Transverse colon (tissue), 4 donors: ENCODE measurements around the gene ACCS.

Experiments used
- POLR2AphosphoS5 ChIP-seq, 3 donors: sonication (generic); formaldehyde crosslinking; IDR thresholded peaks; one replicate each; pipeline ENCODE4 v1.6.1; 2016; ENCODE audit warnings: antibody characterized with exemption in 3 of 3
- TF ChIP-seq, protein P1 (sequence below), 5 experiments: fragments of 200-600 bp in 3 of 5; fragments of 450-650 bp in 2 of 5; sonication (generic) in 3 of 5; IDR thresholded peaks; 1 replicate in 2 of 5; 2 replicates in 3 of 5; pipeline ENCODE4 v1.5.1; 2016 to 2017; ENCODE audit warnings: antibody characterized with exemption in 5 of 5, inconsistent platforms in 3 of 5, mild to moderate bottlenecking in 2 of 5, moderate library complexity in 1 of 5

DNA sequence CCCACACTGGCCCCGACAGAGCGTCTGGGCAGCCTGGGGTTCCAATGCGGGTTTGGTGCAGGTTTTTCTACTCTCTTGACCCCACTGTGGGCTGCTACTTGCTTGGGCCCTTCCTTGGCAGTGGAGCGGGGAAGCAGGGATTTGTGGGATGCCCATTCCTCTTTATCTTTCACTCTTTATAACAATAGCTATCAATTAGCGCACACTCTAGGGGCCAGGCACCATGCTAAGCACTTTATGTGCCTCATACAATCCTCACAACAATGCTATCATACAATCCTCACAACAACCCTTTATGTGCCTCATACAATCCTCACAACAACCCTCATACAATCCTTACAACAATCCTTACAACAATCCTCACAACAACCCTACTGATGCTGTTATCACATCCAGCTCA, 12.7 kb downstream of the ACCS start:
- TF ChIP-seq, protein P1, sequence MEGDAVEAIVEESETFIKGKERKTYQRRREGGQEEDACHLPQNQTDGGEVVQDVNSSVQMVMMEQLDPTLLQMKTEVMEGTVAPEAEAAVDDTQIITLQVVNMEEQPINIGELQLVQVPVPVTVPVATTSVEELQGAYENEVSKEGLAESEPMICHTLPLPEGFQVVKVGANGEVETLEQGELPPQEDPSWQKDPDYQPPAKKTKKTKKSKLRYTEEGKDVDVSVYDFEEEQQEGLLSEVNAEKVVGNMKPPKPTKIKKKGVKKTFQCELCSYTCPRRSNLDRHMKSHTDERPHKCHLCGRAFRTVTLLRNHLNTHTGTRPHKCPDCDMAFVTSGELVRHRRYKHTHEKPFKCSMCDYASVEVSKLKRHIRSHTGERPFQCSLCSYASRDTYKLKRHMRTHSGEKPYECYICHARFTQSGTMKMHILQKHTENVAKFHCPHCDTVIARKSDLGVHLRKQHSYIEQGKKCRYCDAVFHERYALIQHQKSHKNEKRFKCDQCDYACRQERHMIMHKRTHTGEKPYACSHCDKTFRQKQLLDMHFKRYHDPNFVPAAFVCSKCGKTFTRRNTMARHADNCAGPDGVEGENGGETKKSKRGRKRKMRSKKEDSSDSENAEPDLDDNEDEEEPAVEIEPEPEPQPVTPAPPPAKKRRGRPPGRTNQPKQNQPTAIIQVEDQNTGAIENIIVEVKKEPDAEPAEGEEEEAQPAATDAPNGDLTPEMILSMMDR (IDR thresholded peaks at IDR 0.05): no peak
- TF ChIP-seq POLR2AphosphoS5 (IDR thresholded peaks at IDR 0.05): no peak
